CD4-positive, alpha-beta T cell (primary cell): Measurements from ENCODE around the gene TTC32. TPM values are rescaled to one million over a fixed set of nuclear protein-coding genes. Genes with fewer than 3 reads are reported as not detected.

ENCODE experiments used
- ATAC-seq: fragments of 200-7000 bp; cut with Tn5 transposase; one replicate; pipeline ENCODE4 v1.10.0; 2022; ENCODE audit warnings: mild to moderate bottlenecking; ENCODE audit not compliant: poor library complexity
- CTCF ChIA-PET: fragments of 350-600 bp; sonication (Branson Sonifier 250); formaldehyde crosslinking; loops from one replicate; lab custom pipeline; 2021; ENCODE audit warnings: antibody characterized with exemption, inconsistent platforms; lab: Charles Lee
- POLR2A ChIA-PET: fragments of 350-600 bp; sonication (Branson Sonifier 250); formaldehyde crosslinking; loops from one replicate; lab custom pipeline; 2021; ENCODE audit warnings: antibody characterized with exemption, inconsistent platforms; lab: Charles Lee
- DNase-seq, 14 experiments: peaks; one replicate each; pipeline ENCODE4 v3.0.0-alpha.2; 2013 to 2020; ENCODE audit warnings: mixed read lengths in 2 of 14
- H3K27ac ChIP-seq, 2 donors: one replicate each; pipeline versions ENCODE4 v1.5.1 to v1.7.0; 2013; ENCODE audit warnings: low read length in 2 of 2, low read depth in 1 of 2, mild to moderate bottlenecking in 1 of 2
- H3K27me3 ChIP-seq, 2 experiments: 1 replicate in 1 of 2; 2 replicates in 1 of 2; pipeline versions ENCODE4 v1.6.1 to v1.7.0; 2013; ENCODE audit warnings: low read length in 2 of 2, control low read depth in 1 of 2, mild to moderate bottlenecking in 1 of 2, moderate library complexity in 1 of 2; ENCODE audit not compliant: insufficient read depth in 2 of 2, control insufficient read depth in 1 of 2
- H3K36me3 ChIP-seq: one replicate; pipeline ENCODE4 v1.6.1; 2013; ENCODE audit warnings: low read length, control low read depth; ENCODE audit not compliant: insufficient read depth
- H3K4me1 ChIP-seq: one replicate; pipeline ENCODE4 v1.6.1; 2013; ENCODE audit warnings: low read length, control low read depth; ENCODE audit not compliant: insufficient read depth
- H3K4me3 ChIP-seq: one replicate; pipeline ENCODE4 v1.5.1; 2013; ENCODE audit warnings: mild to moderate bottlenecking, low read length, moderate library complexity
- H3K9me3 ChIP-seq, 2 experiments: 1 replicate in 1 of 2; 2 replicates in 1 of 2; pipeline versions ENCODE4 v1.6.1 to v1.7.0; 2013; ENCODE audit warnings: low read length in 2 of 2, mild to moderate bottlenecking in 2 of 2, control low read depth in 1 of 2, moderate library complexity in 1 of 2; ENCODE audit not compliant: control insufficient read depth in 1 of 2, insufficient read depth in 1 of 2
- H3K27ac Mint-ChIP-seq: one replicate; pipeline ENCODE4 v1.8.0; 2020; ENCODE audit warnings: mixed read lengths
- H3K27me3 Mint-ChIP-seq: one replicate; pipeline ENCODE4 v1.8.0; 2021; ENCODE audit warnings: mixed read lengths
- H3K36me3 Mint-ChIP-seq: one replicate; pipeline ENCODE4 v1.8.0; 2021; ENCODE audit warnings: low read depth, mixed read lengths
- H3K4me1 Mint-ChIP-seq: one replicate; pipeline ENCODE4 v1.8.0; 2021; ENCODE audit warnings: low read depth, mixed read lengths
- H3K4me3 Mint-ChIP-seq: one replicate; pipeline ENCODE4 v1.8.0; 2020; ENCODE audit warnings: mild to moderate bottlenecking, mixed read lengths
- H3K9me3 Mint-ChIP-seq: one replicate; pipeline ENCODE4 v1.8.0; 2020; ENCODE audit warnings: mixed read lengths
- intact Hi-C, 2 experiments: fragments of 100-400 bp; cut with DNase I in 1 of 2; cut with micrococcal nuclease in 1 of 2; formaldehyde crosslinking; loops; one replicate each; pipeline versions ENCODE4 v1.15.1 to v1.9.0; 2023 to 2025; cut with DNase I, micrococcal nuclease
- total RNA-seq, 174 experiments: library from RNA in 2 of 174; stranded (reverse) in 2 of 174; gene quantifications; one replicate each; pipeline ENCODE4 v1.2.3 and lab custom pipeline; 2021 to 2026
- TF ChIP-seq, protein P1 (sequence below): fragments of 200-600 bp; IDR thresholded peaks from one replicate; pipeline ENCODE4 v1.8.0; 2022; ENCODE audit warnings: antibody characterized with exemption, mild to moderate bottlenecking

The TTC32 gene
- total RNA-seq, 2 experiments from 2014 or later, result 53.1 to 54.2 TPM

DNA sequence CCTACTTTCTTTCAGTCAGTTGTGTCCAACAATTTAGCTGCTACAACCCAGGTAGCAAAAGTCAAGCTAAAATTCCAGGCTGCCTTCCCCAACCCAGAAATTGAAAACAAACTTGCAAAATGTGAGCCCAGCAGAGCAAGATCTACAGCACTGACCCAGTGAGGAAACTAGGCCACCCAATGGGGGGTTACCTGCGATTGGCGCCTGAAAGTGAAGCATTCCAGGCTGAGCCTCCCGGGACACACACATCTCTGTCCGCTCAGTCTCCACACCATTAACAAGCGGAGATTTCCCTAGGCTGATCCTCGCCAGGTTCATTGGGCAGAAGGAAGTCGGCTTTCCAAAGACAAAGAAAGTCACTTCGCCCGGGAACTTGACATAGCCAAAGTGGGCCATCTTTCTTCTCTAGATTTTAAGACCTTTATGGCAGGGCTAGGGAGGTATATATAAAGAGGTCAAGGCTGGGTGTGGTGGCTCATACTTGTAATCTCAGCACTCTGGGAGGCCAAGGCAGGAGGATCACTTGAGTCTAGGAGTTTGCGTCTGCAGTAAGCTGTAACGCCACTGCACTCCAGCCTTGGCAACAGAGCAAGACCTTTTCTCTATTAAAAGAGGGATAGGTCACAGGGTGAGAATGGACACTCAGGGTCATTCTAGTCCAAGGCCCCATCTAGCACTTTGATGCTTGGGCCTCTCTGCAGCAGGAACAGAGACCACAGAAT, 53.6 kb downstream of the TTC32 start:
- TF ChIP-seq, protein P1, sequence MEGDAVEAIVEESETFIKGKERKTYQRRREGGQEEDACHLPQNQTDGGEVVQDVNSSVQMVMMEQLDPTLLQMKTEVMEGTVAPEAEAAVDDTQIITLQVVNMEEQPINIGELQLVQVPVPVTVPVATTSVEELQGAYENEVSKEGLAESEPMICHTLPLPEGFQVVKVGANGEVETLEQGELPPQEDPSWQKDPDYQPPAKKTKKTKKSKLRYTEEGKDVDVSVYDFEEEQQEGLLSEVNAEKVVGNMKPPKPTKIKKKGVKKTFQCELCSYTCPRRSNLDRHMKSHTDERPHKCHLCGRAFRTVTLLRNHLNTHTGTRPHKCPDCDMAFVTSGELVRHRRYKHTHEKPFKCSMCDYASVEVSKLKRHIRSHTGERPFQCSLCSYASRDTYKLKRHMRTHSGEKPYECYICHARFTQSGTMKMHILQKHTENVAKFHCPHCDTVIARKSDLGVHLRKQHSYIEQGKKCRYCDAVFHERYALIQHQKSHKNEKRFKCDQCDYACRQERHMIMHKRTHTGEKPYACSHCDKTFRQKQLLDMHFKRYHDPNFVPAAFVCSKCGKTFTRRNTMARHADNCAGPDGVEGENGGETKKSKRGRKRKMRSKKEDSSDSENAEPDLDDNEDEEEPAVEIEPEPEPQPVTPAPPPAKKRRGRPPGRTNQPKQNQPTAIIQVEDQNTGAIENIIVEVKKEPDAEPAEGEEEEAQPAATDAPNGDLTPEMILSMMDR, result no peak
- ATAC-seq (no peak), DNase-seq (no peak)
- Histone ChIP-seq H3K4me3 (no peak overlapping the region), H3K36me3 (no peaks in the 10 kb centered on the region), H3K9me3 (no peaks in the 10 kb centered on the region), H3K27me3 (peaks cover 0 to 2% of the 10 kb centered on the region in 2 experiments), H3K4me1 (no peaks in the 10 kb centered on the region), H3K27ac (no peak overlapping the region)
- Mint-ChIP-seq H3K27me3 (peaks cover 17% of the 10 kb centered on the region), H3K4me1 (no peaks in the 10 kb centered on the region), H3K27ac (no peak overlapping the region), H3K4me3 (no peak overlapping the region), H3K36me3 (no peaks in the 10 kb centered on the region), H3K9me3 (no peaks in the 10 kb centered on the region)
- intact Hi-C loops, result no loop called here
- ChIA-PET CTCF (no interaction called here), POLR2A (no interaction called here)

DNA sequence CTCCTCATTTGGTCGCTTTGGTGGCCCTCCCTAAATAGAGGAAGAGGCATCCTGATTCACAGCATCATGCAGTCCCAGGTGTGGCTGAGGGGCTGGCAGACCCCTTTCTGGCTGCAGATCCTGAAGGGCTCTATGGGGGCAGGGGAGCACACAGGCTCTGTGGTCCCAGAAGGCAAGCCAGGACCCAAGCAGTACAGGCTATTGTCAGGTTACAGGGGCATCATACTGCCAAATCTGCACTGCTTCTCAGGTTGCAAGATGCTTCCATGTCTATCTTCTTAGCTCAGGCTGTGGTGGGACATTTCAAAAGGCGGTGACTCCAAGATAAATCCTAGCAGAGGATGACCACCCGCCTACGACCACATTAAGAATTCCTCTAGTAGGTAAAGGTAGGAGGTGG, 54.3 kb downstream of the TTC32 start:
- no peaks in the 10 kb centered on the region for H3K4me1 Mint-ChIP-seq
- TF ChIP-seq, protein P1, result no peak
- no peaks in the 10 kb centered on the region for H3K9me3 Mint-ChIP-seq
- no peak for ATAC-seq
- Histone ChIP-seq H3K27me3 (peaks cover 0 to 2% of the 10 kb centered on the region in 2 experiments), H3K9me3 (no peaks in the 10 kb centered on the region), H3K27ac (no peak overlapping the region), H3K4me1 (no peaks in the 10 kb centered on the region), H3K4me3 (no peak overlapping the region), H3K36me3 (no peaks in the 10 kb centered on the region)
- no peaks in the 10 kb centered on the region for H3K36me3 Mint-ChIP-seq
- H3K27ac Mint-ChIP-seq, result no peak overlapping the region
- intact Hi-C loops, result no loop called here
- ChIA-PET POLR2A (interaction anchor here (0.6 kb wide), 1 partner anchor 57 kb away, joined by 3 read pairs; no protein-coding TSS in a partner anchor), CTCF (no interaction called here)
- DNase-seq, result no peak
- peaks cover 18% of the 10 kb centered on the region for H3K27me3 Mint-ChIP-seq
- H3K4me3 Mint-ChIP-seq, result no peak overlapping the region

Other genes starting within 250 kb of the TTC32 start
- gene WDR35, start 88.1 kb upstream of the TTC32 start, total RNA-seq, result 1 to 10 TPM; 2.8 to 3.2 TPM
- gene MATN3, start 110.7 kb upstream of the TTC32 start, total RNA-seq, result not detected
- gene LAPTM4A, start 149.6 kb upstream of the TTC32 start, total RNA-seq, result 10 to 100 TPM; 59.4 to 62.0 TPM